22Rv1 (cell line): ENCODE results near the gene IL17RA.

Experiments
- CTCF ChIP-seq: fragments of 450-650 bp; IDR thresholded peaks from 2 replicates; pipeline ENCODE4 v1.5.1; 2017; ENCODE audit warnings: mild to moderate bottlenecking
- ZFX ChIP-seq: fragments of 450-650 bp; IDR thresholded peaks from 2 replicates; pipeline ENCODE4 v1.6.1; 2017; ENCODE audit warnings: antibody characterized with exemption, borderline replicate concordance

GRCh38 chr22:17096071-17096470 is 11.3 kb downstream of the IL17RA start:
- no peak for TF ChIP-seq CTCF
- no peak for TF ChIP-seq ZFX
